GM23338 (cell line): ENCODE measurements around the gene TTC3. TPM values are rescaled to one million over a fixed set of nuclear protein-coding genes. Genes with fewer than 3 reads are reported as not detected.

Experiments used
- ATAC-seq: fragments of 200-7000 bp; cut with Tn5 transposase; 3 replicates; pipeline ENCODE4 v1.9.1; 2020
- DNase-seq: peaks from one replicate; pipeline ENCODE4 v3.0.0-alpha.2; 2015; ENCODE audit warnings: low spot score
- H2AFZ ChIP-seq: fragments of 200-600 bp; sonication (generic); 2 replicates; pipeline ENCODE4 v1.8.0; 2016; ENCODE audit warnings: antibody characterized with exemption, mild to moderate bottlenecking, moderate library complexity
- H3F3A ChIP-seq: fragments of 200-600 bp; sonication (generic); replicated peaks from 2 replicates; pipeline ENCODE4 v1.8.0; 2017; ENCODE audit warnings: antibody characterized with exemption, mixed run types, low read depth
- H3K27ac ChIP-seq: fragments of 200-600 bp; sonication (generic); 2 replicates; pipeline ENCODE4 v1.6.1; 2016; ENCODE audit warnings: low read depth
- H3K27me3 ChIP-seq: fragments of 200-600 bp; sonication (generic); 2 replicates; pipeline ENCODE4 v1.8.0; 2016; ENCODE audit warnings: mild to moderate bottlenecking, mixed run types, moderate library complexity; ENCODE audit not compliant: insufficient read depth
- H3K36me3 ChIP-seq: fragments of 200-600 bp; sonication (generic); 2 replicates; pipeline ENCODE4 v1.8.0; 2016; ENCODE audit warnings: mild to moderate bottlenecking; ENCODE audit not compliant: insufficient read depth
- H3K4me1 ChIP-seq: fragments of 200-600 bp; sonication (generic); 2 replicates; pipeline ENCODE4 v1.8.0; 2016; ENCODE audit warnings: mild to moderate bottlenecking, moderate library complexity; ENCODE audit not compliant: insufficient read depth
- H3K4me2 ChIP-seq: fragments of 200-600 bp; sonication (generic); 2 replicates; pipeline ENCODE4 v1.7.1; 2017; ENCODE audit warnings: mixed run types
- H3K4me3 ChIP-seq: fragments of 200-600 bp; sonication (generic); 2 replicates; pipeline ENCODE4 v1.6.1; 2016; ENCODE audit warnings: mixed run types
- H3K79me2 ChIP-seq: fragments of 200-600 bp; sonication (generic); replicated peaks from 2 replicates; pipeline ENCODE4 v1.8.0; 2017; ENCODE audit warnings: mild to moderate bottlenecking; ENCODE audit not compliant: insufficient read depth
- H3K9me2 ChIP-seq: fragments of 200-600 bp; sonication (generic); 2 replicates; pipeline ENCODE4 v1.8.0; 2017; ENCODE audit not compliant: insufficient read depth
- H4K20me1 ChIP-seq: fragments of 200-600 bp; sonication (generic); replicated peaks from 2 replicates; pipeline ENCODE4 v1.8.0; 2017; ENCODE audit warnings: mild to moderate bottlenecking; ENCODE audit not compliant: insufficient read depth
- H3K27ac Mint-ChIP-seq: 2 replicates; pipeline ENCODE4 v1.8.0; 2020; ENCODE audit warnings: inconsistent platforms, mild to moderate bottlenecking, moderate library complexity, mixed read lengths
- H3K27me3 Mint-ChIP-seq: 3 replicates; pipeline ENCODE4 v1.8.0; 2022; ENCODE audit warnings: low read depth, mild to moderate bottlenecking, moderate library complexity, mixed read lengths, inconsistent platforms; ENCODE audit not compliant: insufficient read depth, poor library complexity
- H3K36me3 Mint-ChIP-seq: 3 replicates; pipeline ENCODE4 v1.8.0; 2021; ENCODE audit warnings: low read depth, mild to moderate bottlenecking, inconsistent platforms, moderate library complexity, mixed read lengths
- H3K4me1 Mint-ChIP-seq: 3 replicates; pipeline ENCODE4 v1.8.0; 2020; ENCODE audit warnings: mild to moderate bottlenecking, inconsistent platforms, mixed read lengths
- H3K4me3 Mint-ChIP-seq: 3 replicates; pipeline ENCODE4 v1.8.0; 2021; ENCODE audit warnings: moderate library complexity, mild to moderate bottlenecking, inconsistent platforms, mixed read lengths
- H3K9me3 Mint-ChIP-seq: 3 replicates; pipeline ENCODE4 v1.8.0; 2020; ENCODE audit warnings: moderate library complexity, mild to moderate bottlenecking, inconsistent platforms, mixed read lengths
- CREB1 ChIP-seq: fragments of 250-450 bp; sonication (Bioruptor Pico); IDR thresholded peaks from 2 replicates; pipeline ENCODE4 v1.5.0; 2020; ENCODE audit warnings: low read depth, mild to moderate bottlenecking, moderate library complexity
- EZH2 ChIP-seq: fragments of 200-600 bp; sonication (generic); IDR thresholded peaks from one replicate; pipeline ENCODE4 v1.8.0; 2017; ENCODE audit warnings: antibody characterized with exemption, mild to moderate bottlenecking, low read depth; ENCODE audit not compliant: unreplicated experiment
- EZH2phosphoT487 ChIP-seq: fragments of 200-600 bp; sonication (generic); IDR thresholded peaks from one replicate; pipeline ENCODE4 v1.8.1; 2018; ENCODE audit warnings: antibody characterized with exemption; ENCODE audit not compliant: unreplicated experiment
- JUNB ChIP-seq: IDR thresholded peaks from one replicate; pipeline ENCODE4 v1.6.1; 2016; ENCODE audit warnings: antibody characterized with exemption; ENCODE audit not compliant: unreplicated experiment
- NANOG ChIP-seq: IDR thresholded peaks from 2 replicates; pipeline ENCODE4 v1.6.1; 2016; ENCODE audit warnings: antibody characterized with exemption, borderline replicate concordance
- POLR2AphosphoS5 ChIP-seq: IDR thresholded peaks from 2 replicates; pipeline ENCODE4 v1.6.1; 2016; ENCODE audit warnings: antibody characterized with exemption, low read depth
- STAT1 ChIP-seq: IDR thresholded peaks from one replicate; pipeline ENCODE4 v1.6.1; 2016; ENCODE audit warnings: antibody characterized with exemption; ENCODE audit not compliant: unreplicated experiment
- ZNF114 ChIP-seq: fragments of 250-450 bp; sonication (Bioruptor Pico); IDR thresholded peaks from 2 replicates; pipeline ENCODE4 v1.5.0; 2020; ENCODE audit warnings: mild to moderate bottlenecking, moderate library complexity
- ZNF331 ChIP-seq: fragments of 250-450 bp; sonication (Bioruptor Pico); IDR thresholded peaks from 2 replicates; pipeline ENCODE4 v1.5.0; 2020; ENCODE audit warnings: low read depth, mild to moderate bottlenecking, moderate library complexity
- ZNF462 ChIP-seq: fragments of 250-450 bp; sonication (Bioruptor Pico); IDR thresholded peaks from 2 replicates; pipeline ENCODE4 v1.5.0; 2020; ENCODE audit warnings: mild to moderate bottlenecking, moderate library complexity
- polyA plus RNA-seq: library from polyadenylated mRNA; unstranded; fragments of >200 nt; fragmentation: Nextera tagmentation; extraction: Ambion mirVana; gene quantifications from 2 replicates; pipeline ENCODE4 v1.2.1, GENCODE V29; 2016
- total RNA-seq: library from RNA; depleted of rRNA; stranded (reverse); fragments of >200 nt; shearing (Covaris generic); gene quantifications from 2 replicates; pipeline ENCODE4 v1.2.3, GENCODE V29; 2014
- TF ChIP-seq, protein P1 (sequence below), 2 experiments: fragments of 200-600 bp in 1 of 2; sonication (generic) in 1 of 2; conservative IDR thresholded peaks; 2 replicates each; pipeline versions ENCODE4 v1.5.1 to v1.6.1; 2016 to 2017; ENCODE audit warnings: antibody characterized with exemption in 2 of 2, low read depth in 2 of 2, mild to moderate bottlenecking in 2 of 2, moderate library complexity in 1 of 2
- TF ChIP-seq, protein P2 (sequence below): IDR thresholded peaks from 2 replicates; pipeline ENCODE4 v1.6.1; 2016; ENCODE audit warnings: antibody characterized with exemption
- TF ChIP-seq, protein P3 (sequence below): IDR thresholded peaks from one replicate; pipeline ENCODE4 v1.6.1; 2018; ENCODE audit warnings: antibody characterized with exemption; ENCODE audit not compliant: unreplicated experiment

TTC3 gene
- total and polyA plus RNA-seq, 2 experiments from 2014 or later: 28.9 to 48.6 TPM

DNA sequence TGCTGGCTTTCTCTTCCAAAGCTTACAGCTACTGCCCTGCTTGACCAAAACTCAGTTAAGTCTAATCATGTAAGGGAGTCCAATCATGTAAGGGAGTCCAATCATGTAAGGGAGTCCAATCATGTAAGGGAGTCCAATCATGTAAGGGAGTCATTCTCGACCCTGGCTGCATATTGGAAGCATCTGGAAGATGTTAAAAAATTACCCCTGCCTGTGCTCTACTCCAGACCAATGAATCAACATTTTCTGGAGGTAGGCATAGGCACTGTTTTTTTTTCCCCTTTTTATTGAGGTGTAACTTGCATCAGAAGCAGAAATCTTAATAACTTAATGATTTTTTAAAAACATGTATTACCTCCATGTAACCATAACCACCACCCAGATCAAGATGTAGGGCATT is 9.6 kb upstream of the TTC3 start:
- H3K27ac Mint-ChIP-seq: no peak overlapping the region
- H3K36me3 Mint-ChIP-seq: peaks cover 7% of the 10 kb centered on the region; the same call in 2 of the 3 replicates
- Histone ChIP-seq H3K9me2 (no peaks in the 10 kb centered on the region), H3K4me3 (no peak overlapping the region), H3K27me3 (no peaks in the 10 kb centered on the region), H3K4me2 (no peak overlapping the region), H3K27ac (no peak overlapping the region), H3K36me3 (no peaks in the 10 kb centered on the region), H4K20me1 (no peaks in the 10 kb centered on the region), H2AFZ (no peak overlapping the region), H3K79me2 (no peaks in the 10 kb centered on the region), H3K4me1 (peaks cover 19% of the 10 kb centered on the region), H3F3A (no peaks in the 10 kb centered on the region)
- no peaks in the 10 kb centered on the region for H3K9me3 Mint-ChIP-seq
- ATAC-seq: no peak
- no peak for DNase-seq
- TF ChIP-seq, protein P1, sequence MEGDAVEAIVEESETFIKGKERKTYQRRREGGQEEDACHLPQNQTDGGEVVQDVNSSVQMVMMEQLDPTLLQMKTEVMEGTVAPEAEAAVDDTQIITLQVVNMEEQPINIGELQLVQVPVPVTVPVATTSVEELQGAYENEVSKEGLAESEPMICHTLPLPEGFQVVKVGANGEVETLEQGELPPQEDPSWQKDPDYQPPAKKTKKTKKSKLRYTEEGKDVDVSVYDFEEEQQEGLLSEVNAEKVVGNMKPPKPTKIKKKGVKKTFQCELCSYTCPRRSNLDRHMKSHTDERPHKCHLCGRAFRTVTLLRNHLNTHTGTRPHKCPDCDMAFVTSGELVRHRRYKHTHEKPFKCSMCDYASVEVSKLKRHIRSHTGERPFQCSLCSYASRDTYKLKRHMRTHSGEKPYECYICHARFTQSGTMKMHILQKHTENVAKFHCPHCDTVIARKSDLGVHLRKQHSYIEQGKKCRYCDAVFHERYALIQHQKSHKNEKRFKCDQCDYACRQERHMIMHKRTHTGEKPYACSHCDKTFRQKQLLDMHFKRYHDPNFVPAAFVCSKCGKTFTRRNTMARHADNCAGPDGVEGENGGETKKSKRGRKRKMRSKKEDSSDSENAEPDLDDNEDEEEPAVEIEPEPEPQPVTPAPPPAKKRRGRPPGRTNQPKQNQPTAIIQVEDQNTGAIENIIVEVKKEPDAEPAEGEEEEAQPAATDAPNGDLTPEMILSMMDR (conservative IDR thresholded peaks at IDR 0.05; ENCODE audit: low read depth in 2 of 2): no peak
- TF ChIP-seq ZNF462 (CRISPR knock-in tag) (no peak), EZH2phosphoT487 (no peak), ZNF331 (CRISPR knock-in tag) (no peak), EZH2 (no peak), ZNF114 (CRISPR knock-in tag) (no peak), CREB1 (CRISPR knock-in tag) (no peak), POLR2AphosphoS5 (no peak), JUNB (no peak), STAT1 (no peak), NANOG (no peak)
- TF ChIP-seq, protein P2, sequence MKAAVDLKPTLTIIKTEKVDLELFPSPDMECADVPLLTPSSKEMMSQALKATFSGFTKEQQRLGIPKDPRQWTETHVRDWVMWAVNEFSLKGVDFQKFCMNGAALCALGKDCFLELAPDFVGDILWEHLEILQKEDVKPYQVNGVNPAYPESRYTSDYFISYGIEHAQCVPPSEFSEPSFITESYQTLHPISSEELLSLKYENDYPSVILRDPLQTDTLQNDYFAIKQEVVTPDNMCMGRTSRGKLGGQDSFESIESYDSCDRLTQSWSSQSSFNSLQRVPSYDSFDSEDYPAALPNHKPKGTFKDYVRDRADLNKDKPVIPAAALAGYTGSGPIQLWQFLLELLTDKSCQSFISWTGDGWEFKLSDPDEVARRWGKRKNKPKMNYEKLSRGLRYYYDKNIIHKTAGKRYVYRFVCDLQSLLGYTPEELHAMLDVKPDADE: no peak
- TF ChIP-seq, protein P3, sequence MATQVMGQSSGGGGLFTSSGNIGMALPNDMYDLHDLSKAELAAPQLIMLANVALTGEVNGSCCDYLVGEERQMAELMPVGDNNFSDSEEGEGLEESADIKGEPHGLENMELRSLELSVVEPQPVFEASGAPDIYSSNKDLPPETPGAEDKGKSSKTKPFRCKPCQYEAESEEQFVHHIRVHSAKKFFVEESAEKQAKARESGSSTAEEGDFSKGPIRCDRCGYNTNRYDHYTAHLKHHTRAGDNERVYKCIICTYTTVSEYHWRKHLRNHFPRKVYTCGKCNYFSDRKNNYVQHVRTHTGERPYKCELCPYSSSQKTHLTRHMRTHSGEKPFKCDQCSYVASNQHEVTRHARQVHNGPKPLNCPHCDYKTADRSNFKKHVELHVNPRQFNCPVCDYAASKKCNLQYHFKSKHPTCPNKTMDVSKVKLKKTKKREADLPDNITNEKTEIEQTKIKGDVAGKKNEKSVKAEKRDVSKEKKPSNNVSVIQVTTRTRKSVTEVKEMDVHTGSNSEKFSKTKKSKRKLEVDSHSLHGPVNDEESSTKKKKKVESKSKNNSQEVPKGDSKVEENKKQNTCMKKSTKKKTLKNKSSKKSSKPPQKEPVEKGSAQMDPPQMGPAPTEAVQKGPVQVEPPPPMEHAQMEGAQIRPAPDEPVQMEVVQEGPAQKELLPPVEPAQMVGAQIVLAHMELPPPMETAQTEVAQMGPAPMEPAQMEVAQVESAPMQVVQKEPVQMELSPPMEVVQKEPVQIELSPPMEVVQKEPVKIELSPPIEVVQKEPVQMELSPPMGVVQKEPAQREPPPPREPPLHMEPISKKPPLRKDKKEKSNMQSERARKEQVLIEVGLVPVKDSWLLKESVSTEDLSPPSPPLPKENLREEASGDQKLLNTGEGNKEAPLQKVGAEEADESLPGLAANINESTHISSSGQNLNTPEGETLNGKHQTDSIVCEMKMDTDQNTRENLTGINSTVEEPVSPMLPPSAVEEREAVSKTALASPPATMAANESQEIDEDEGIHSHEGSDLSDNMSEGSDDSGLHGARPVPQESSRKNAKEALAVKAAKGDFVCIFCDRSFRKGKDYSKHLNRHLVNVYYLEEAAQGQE: no peak
- H3K4me1 Mint-ChIP-seq: peaks cover 24% of the 10 kb centered on the region
- no peak overlapping the region for H3K4me3 Mint-ChIP-seq
- peaks cover 3% of the 10 kb centered on the region for H3K27me3 Mint-ChIP-seq
